Left renal pelvis (tissue), 4 donors: Measurements from ENCODE around the gene C15orf39. TPM values are rescaled to one million over a fixed set of nuclear protein-coding genes. Genes with fewer than 3 reads are reported as not detected.
A peak's percentile ranks its signal among the peaks of the same experiment; 100 is the strongest.

Experiments
- DNase-seq, 4 donors: peaks; one replicate each; pipeline ENCODE4 v3.0.0-alpha.2; 2013; ENCODE audit warnings: low read depth in 4 of 4, low spot score in 3 of 4
- polyA plus RNA-seq, 4 donors: library from polyadenylated mRNA; unstranded; fragments of 120-200 nt; gene quantifications; one replicate each; pipeline ENCODE4 v1.2.1, GENCODE V29; 2013; ENCODE audit not compliant: insufficient read length in 4 of 4

The C15orf39 gene
- polyA plus RNA-seq, 4 donors = 8.9 to 11.1 (median 9.8) TPM

DNA sequence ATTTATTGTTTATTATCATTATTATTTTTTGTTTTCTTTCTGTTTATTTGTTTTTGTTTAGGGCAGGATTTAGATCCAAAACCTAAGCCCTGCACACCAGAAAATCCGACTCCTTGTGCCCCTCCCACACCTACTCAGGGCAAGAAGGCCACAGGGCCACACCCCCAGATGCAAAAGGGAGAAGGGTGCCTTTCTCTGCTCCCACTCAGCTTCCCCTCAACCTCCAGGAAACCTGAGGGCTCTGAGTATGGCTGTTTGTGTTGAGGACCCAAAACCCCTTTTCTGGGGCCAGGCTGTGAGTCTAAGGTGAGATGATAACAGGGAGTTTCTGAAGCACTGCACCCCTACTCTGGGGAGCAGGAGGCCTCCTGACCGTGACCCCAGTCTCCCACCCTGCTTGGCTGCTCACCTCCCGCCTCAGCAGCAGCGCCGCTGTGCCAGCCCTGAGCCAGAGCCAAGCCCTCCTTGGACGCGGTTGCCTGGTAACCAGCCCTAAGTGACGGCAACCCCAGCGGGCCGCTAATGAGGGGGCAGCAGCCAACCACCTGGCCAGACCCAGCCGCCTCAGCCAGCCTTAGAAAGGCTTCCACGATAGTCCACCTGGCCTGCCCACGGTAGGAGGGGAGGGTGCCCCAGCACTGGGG lies 6.4 kb upstream of the C15orf39 start:
- DNase-seq = no peak

DNA sequence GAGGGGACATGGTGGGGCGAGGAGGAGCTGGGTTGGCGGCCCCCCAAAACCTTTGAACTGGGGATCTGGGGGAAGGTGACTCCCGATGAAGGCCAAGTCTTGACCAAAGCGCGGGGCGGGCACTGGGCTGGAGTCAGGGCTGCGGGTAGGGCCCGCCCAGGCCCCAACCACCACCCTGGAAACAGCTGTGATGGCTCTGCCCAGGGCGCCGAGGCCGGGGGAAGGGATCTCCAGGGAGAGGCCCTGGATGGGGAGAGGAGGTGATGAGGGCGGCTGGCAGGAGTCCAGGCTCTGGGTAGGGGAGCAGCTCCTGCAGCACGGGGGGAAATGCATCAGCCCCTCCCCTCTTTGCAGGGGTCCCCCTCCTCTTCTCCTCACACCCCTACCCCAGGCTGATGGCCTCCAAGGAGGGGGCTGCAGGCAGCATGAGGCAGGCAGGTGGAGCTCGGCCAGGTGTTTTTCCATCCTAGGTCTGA lies 5.9 kb upstream of the C15orf39 start:
- DNase-seq = no peak

DNA sequence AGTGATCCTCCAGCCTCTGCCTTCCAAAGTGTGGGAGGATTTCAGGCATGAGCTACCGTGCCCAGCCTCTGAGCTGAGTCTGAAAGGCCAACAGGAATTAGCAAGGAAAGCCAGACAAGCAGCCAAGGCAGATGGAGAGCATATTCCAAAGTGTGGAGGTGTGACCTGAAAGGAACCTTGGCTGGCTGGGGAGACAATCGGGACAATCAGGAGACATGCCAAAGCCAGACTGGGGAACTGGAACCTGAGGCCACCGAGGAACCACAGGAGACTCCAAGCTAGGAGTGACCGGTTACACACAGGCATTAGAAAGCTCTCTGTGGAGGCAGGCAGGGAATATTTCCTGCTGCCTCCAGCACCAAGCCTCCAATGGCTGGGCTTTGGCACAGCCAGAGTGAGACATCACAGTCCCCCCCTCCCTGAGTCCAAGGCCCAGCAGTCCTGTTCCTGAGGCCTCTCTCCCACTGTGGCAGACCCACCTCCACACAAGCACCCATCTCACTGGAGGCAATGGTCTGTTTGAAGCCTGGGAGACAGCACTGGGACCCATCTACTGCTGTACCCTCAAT lies 4.5 kb upstream of the C15orf39 start:
- DNase-seq = no peak

DNA sequence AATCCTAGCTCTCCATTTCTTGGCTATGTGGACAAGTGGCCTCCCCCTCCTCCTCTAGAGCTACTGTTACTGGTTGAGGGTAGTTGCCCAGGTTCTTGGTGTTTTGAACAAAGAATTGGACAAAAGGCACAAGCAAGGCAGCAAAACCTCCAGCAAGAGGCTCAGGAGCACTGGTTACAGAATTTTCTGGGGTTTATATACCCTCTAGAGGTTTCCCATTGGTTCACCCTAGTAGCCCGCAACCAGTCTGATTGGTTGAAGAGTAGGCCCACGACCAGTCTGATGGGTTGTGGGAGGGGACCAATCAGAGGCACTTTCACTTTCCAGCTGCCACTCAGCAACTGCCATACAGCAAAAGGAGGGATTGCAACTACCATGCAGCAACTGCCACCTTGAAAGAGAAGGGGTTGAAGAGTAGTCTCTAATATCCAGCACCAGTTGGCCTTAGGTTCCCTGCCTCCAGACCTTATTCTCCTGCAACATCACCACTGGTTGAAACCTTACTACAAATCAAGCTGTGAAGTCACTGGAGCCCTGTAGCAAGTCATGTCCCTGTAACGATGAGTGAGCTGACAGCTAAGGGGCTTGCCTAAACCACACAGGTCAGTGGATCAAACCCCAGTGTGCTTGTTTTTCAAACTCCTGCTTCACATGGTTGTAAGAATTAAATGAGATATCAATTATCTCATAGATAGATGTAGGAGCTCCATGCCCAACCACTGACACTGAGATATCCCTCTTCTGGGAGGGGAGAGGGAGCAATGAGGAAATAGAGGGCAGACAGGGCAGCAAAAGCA lies 2.9 kb upstream of the C15orf39 start:
- DNase-seq = no peak

DNA sequence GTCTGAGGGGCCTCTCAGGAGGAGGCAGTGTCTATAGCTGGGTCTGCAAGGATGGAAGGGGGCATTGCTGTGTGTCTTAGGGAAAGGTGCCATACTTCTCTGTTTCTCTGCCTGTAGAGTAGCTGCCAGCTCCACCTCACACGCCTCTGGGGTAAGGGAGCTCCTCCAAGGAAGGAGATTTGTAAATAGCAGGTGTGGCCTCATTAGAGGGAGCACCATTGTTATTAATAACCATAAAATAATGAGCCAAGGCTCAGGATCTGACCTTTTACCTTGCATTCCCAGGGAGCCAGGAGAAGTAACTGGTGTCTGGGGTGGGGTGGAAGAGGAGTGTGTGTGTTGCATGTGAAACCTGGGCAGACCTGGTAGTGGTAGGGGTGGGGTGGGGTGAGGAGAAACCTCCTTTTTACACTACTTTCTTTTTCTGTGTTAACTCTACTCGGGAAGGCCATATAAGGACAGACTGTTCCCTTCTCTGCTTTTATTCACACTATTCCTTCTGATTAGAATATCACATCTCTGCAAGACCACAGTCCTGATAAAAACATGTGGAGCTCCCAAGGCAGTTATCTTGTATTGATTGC lies 2.2 kb upstream of the C15orf39 start:
- DNase-seq = no peak

DNA sequence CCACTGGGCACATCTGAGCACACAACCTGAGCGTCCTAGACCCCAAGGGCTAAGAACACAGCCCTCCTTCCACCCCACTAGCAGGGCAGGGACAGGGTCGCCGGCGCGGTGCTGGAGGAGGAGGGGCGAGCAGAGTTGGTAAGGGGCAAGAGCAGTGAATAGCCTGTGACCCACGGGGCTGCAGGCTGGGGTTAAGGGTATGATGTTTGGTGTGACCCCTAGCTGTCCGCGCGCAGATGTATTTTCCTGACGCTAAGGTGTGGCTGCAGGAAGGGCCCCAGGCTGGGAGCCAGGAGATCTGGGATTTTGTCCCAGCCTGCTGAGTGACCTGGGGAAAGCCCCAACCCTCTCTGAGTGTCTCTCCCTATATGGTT lies 1.3 kb upstream of the C15orf39 start:
- DNase-seq = no peak

DNA sequence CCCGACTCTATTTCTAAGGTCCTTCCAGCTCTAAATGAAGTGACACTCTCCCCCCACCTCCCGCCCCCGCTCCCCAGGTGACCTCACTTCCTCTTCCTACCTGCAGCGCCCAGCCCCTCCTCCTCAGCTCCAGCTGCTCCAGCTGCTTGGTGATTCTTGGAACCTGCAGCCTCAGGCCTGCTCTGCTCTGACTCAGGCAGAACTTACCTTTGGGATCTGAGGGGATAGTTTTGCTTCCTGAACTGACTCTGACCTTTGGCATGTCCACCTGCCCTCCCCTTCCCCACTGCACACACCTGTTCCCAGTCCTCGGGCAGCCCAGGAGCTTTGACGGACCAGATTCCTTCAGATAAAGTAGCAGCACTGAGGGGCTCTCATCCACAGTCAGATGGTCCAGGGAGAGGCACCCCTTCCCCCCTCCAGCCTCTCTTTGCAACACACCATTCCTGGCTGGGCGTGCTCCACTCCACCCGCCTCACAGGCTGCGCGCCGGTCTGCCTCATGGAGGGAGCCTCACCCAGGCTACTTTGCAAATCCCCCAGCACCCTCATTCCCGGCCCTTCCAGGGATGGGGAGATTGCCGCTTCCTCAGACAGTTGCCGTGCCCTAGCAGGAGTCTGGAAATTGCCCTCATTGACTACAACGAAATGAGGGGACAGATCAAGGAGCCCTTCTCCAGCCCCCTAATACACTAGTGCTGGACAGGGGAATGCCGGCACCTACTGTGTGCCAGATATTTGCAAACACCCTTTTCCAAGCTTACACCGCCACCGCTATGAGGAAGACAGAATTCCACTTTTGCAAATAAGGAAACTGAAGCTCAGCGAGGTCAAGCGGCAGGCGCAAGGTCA lies 692 bp upstream of the C15orf39 start:
- DNase-seq = no peak

DNA sequence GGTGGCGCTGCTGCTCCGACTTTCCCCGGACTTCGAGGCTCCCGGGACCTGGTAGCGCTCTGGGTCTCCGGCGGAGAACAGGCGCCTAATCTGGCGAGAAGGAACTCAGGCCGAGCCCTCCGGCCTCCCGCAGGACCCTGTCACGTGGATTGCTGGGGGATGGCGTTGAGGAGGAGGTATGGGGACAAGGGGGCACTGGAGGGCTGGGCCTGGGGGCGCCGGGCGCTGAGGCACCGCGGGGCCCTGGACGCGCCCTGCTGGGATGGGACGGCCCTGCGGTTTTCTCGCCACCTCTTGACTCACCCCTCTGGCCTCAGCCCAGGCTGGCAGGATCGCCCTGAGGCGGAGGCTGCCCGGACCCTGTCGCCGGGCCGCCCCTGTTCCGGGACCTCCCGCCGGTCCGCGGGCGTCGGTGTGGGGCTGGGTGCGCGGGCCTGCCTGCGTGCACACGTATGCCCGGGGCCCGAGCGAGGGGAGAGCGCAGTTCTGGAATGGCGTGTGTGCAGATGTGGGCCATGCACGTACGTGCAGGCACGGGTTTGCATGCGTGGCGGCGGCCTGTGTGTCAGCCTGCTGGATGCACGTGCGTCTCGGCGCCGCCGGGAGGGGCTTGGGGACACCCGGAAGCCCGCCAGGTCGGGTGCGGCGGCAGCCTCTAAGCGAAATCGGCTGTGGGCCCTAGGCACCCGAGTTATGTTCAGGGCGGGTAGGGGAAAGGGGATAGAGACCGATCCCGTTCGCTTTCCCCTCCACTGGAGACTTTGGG lies 752 bp downstream of the C15orf39 start:
- DNase-seq = no peak

DNA sequence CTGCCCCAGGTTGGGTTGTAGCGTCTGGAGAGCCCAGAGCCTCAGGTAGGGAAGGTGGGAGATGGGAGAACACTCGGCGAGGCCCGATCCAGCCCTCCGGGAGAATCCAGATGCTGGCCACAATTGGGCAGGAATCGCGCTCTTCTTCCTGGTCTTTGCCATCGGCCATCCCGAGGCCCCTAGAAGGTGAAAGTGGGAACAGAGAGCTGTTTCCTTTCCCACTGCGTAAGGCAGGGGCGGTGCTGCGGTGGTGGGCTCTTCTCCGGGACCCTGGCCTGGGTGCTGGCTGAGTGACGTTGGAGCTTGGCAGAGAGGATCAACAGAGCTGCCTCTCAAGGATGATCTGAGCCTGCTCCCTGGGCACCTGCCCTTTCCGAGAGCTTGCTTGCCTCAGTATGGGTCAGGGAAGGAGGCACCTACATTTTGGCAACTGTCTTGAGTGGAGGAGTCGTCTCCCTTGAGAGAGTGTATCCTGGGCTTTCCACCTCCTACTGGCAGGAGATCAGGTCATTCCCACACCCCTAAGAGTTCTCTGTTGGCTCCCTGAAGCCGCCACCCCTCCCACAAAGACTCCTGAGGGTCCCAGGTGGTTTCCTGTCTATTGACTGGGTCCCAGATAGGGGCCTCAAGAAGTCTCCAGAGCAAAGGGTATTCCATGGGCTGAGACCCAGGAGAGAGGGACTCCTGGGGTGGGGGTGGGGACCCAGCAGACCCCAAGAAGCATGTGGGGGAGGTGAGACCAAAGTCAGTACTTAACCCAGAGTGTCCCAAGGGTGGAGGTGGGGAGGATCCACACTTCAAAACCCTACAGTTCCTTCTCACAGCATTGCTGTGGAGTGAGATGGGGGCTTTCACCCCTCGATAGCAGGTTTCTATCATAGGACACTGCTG lies 1.6 kb downstream of the C15orf39 start:
- no peak for DNase-seq

DNA sequence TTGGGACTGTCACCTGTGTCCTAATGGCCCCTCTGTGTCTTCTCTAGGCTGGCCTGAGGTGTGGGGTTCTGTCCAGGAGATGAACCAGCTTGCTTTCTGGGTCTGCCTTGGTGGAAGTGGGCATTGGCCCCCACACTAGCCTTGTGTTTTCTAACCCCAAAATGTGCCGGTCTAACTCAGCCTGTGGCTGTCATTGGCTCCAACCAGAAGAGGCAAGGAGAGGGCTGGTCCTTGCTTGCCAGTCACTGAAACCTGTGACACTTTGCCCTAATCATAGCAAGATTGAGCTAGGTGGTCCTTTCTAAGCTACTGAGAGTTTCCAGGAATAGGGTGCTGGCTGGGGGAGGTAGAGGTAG lies 2.2 kb downstream of the C15orf39 start:
- no peak for DNase-seq

DNA sequence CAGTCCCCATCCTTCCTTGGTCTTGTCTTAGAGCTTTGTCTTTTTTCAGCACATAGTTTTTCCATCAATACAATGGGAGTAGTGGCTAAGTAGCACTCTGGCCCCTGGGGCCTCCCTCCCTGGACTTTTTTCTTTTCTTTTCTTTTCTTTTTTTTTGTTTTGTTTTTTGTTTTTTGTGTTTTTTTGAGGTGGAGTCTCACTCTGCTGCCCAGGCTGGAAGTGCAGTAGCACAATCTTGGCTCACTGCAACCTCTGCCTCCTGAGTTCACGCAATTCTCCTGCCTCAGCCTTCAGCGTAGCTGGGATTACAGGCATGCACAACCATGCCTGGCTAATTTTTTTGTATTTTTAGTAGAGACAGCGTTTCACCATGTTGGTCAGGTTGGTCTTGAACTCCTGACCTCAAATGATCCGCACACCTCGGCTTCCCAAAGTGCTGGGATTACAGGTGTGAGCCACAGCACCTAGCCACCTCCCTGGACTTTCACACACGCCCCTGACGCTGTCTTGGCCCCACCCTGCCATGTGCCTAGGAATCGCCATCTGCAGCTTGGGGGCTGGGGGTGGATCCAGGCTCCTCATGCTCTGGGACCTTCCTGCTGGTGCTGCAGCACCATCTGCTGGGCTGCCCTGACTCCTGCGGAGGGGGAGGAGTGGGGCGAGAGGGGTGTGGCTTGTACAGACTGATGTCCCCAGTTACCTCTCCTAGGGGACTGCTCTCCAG lies 2.8 kb downstream of the C15orf39 start:
- peak in 3 of 4 donors; percentile 67 to 71 (median 69) for DNase-seq

DNA sequence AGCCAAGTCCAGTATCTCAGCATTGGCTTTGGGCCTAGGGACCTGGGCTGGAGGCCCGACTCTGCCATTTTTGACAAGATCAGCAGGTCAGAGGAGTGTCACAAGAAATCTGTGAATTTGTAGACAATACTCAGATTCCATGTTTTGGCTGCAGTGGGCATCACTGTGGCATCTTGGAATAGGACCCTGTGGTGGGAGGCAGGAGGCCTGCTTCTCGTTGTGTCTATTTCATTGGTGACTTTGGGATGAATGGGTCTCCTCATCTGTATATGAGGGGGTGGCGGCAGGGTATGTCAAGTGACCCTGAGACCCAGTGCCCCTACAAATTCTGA lies 3.3 kb downstream of the C15orf39 start:
- DNase-seq = no peak

DNA sequence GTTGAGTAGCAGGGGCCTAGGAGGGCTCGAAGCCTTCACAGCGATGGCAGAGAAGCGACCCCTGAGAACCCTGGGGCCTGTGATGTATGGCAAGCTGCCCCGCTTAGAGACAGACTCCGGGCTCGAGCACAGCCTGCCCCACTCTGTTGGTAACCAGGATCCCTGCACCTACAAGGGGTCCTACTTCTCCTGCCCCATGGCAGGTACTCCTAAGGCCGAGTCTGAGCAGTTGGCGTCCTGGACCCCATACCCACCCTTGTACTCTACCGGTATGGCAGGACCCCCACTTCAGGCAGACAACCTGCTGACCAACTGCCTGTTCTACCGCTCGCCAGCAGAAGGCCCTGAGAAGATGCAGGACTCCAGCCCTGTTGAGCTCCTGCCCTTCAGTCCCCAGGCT lies 4.3 kb downstream of the C15orf39 start:
- no peak for DNase-seq

DNA sequence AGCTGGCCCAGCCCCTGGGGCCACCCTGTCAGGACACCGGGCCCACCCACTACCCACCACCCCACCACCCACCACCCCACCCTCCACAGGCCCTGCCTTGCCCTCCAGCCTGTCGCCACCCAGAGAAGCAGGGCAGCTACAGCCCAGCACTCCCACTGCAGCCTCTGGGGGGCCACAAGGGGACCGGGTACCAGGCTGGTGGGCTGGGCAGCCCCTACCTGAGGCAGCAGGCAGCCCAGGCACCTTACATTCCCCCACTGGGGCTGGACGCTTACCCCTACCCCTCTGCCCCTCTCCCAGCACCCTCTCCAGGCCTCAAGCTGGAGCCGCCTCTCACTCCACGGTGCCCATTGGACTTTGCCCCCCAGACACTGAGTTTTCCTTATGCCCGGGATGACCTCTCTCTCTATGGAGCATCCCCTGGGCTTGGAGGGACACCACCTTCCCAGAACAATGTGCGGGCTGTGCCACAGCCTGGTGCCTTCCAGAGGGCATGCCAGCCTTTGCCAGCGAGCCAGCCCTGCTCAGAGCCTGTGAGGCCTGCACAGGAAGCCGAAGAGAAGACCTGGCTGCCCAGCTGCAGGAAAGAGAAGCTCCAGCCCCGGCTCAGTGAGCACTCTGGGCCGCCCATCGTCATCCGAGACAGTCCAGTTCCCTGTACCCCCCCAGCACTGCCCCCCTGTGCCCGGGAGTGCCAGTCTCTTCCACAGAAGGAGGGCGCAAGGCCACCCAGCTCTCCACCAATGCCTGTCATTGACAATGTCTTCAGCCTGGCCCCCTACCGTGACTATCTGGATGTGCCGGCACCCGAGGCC lies 5.3 kb downstream of the C15orf39 start:
- no peak for DNase-seq

DNA sequence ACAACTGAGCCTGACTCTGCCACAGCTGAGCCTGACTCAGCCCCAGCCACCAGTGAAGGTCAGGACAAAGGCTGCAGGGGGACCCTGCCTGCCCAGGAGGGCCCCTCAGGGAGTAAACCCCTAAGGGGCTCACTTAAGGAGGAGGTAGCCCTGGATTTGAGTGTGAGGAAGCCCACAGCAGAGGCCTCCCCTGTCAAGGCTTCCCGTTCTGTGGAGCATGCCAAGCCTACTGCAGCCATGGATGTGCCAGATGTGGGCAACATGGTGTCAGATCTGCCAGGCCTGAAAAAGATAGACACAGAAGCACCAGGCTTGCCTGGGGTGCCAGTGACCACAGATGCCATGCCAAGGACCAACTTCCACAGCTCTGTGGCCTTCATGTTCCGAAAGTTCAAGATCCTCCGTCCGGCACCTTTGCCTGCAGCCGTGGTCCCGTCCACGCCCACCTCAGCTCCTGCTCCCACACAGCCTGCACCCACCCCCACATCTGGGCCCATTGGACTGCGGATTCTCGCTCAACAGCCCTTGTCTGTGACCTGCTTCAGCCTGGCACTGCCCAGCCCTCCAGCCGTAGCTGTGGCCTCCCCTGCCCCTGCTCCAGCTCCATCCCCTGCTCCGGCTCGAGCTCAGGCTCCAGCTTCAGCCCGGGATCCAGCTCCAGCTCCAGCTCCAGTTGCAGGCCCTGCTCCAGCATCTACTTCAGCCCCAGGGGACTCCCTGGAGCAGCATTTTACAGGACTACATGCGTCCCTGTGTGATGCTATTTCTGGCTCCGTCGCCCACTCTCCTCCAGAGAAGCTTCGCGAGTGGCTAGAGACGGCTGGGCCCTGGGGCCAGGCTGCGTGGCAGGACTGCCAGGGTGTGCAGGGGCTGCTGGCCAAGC lies 6.2 kb downstream of the C15orf39 start:
- no peak for DNase-seq

DNA sequence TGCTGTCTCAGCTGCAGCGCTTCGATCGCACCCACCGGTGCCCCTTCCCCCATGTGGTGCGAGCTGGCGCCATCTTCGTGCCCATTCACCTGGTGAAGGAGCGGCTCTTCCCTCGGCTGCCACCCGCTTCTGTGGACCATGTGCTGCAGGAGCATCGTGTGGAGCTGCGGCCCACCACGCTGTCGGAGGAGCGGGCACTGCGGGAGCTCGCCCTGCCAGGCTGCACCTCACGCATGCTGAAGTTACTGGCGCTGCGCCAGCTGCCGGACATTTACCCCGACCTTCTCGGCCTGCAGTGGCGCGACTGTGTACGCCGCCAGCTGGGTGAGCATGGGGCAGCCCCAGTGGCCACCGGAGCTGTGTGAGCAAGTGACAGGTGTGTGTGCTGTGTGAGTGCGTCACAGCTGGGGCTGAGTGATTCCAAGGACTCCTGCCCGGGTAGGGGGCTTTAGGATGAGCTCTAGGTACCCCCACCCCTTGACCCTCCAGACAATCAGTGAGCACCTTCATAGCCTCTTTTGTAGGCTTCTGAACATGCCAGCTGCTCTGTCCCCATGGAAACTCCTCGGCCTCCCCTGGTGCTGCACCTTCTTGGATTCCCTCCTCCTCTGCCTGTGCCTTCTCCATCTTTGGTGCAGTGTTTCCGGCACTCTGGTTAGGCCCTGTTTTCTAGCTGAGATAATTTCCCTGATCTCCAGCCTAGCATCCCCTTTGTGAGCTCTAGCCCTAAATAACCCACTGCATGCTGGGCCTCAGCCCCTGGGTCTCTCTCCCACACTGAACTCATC lies 7.0 kb downstream of the C15orf39 start:
- DNase-seq = no peak
